ENCODE measurements around the gene TMEM208. TPM values are rescaled to one million over a fixed set of nuclear protein-coding genes. Genes with fewer than 3 reads are reported as not detected.

The TMEM208 gene
- total RNA-seq, 1 donor from 2014 or later = 41.3 TPM

DNA sequence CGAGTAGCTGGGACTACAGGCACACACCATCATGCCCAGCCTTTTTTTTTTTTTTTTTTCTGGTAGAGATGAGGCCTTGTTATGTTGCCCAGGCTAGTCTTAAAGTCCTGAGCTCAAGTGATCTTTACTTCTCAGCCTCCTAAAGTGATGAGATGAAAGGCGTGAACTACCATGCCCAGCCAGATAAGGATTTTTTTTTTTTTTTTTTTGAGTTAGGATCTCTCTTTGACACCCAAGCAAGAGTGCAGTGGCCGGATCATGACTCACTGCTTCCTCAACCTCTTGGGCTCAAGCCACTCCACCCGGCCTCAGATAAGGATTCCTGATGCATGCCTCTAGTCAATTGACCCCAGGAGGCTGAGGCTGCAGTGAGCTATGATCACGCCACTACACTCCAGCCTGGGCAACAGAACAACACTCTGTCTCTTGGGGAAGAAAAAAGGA, 41.2 kb downstream of the TMEM208 start:
- ChIA-PET POLR2A (no interaction called here), CTCF (interaction anchor here (0.6 kb wide), 1 partner anchor 215 kb away, joined by 3 read pairs; no protein-coding TSS in a partner anchor)
- H3K4me3 Mint-ChIP-seq = no peak overlapping the region
- TF ChIP-seq, protein P1, sequence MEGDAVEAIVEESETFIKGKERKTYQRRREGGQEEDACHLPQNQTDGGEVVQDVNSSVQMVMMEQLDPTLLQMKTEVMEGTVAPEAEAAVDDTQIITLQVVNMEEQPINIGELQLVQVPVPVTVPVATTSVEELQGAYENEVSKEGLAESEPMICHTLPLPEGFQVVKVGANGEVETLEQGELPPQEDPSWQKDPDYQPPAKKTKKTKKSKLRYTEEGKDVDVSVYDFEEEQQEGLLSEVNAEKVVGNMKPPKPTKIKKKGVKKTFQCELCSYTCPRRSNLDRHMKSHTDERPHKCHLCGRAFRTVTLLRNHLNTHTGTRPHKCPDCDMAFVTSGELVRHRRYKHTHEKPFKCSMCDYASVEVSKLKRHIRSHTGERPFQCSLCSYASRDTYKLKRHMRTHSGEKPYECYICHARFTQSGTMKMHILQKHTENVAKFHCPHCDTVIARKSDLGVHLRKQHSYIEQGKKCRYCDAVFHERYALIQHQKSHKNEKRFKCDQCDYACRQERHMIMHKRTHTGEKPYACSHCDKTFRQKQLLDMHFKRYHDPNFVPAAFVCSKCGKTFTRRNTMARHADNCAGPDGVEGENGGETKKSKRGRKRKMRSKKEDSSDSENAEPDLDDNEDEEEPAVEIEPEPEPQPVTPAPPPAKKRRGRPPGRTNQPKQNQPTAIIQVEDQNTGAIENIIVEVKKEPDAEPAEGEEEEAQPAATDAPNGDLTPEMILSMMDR (IDR thresholded peaks at IDR 0.05) = no peak
- no peaks in the 10 kb centered on the region for H3K4me1 Mint-ChIP-seq
- H3K9me3 Mint-ChIP-seq = no peaks in the 10 kb centered on the region
- no peak overlapping the region for H3K27ac Mint-ChIP-seq
- ATAC-seq (ENCODE audit: low read depth) (no peak), DNase-seq (no peak)
- peaks cover 3% of the 10 kb centered on the region for H3K36me3 Mint-ChIP-seq (ENCODE audit: low read depth)
- intact Hi-C loops (cut with micrococcal nuclease) = no loop called here
- H3K27me3 Mint-ChIP-seq = peaks cover 2% of the 10 kb centered on the region

DNA sequence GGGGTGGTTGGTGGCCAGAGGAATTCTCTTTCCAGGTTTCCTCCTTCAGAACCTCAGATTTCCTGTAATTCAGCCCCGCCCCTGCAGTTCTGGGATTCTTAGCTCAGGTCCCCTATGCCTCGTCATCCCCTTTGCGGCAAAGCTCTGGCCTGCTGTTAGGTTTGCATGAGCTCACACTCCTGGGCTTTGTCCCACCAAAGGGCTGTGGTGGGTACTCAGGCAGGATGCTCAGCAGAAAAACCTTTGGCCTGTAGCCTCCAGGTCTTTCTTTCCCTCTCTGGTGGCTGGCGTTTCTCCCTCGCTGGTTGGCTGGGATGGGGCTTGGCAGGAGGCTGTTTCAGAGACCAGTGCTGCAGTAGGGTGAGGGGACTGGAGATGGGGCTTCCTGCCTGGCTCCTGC, 42.8 kb downstream of the TMEM208 start:
- TF ChIP-seq, protein P1 (IDR thresholded peaks at IDR 0.05) = no peak
- Mint-ChIP-seq H3K36me3 (ENCODE audit: low read depth) (peaks cover 3% of the 10 kb centered on the region), H3K27me3 (no peaks in the 10 kb centered on the region), H3K9me3 (no peaks in the 10 kb centered on the region), H3K4me1 (no peaks in the 10 kb centered on the region), H3K27ac (no peak overlapping the region), H3K4me3 (no peak overlapping the region)
- ATAC-seq (ENCODE audit: low read depth) (no peak), DNase-seq (no peak)
- POLR2A ChIA-PET = no interaction called here
- CTCF ChIA-PET = no interaction called here
- intact Hi-C loops (cut with micrococcal nuclease) = no loop called here

DNA sequence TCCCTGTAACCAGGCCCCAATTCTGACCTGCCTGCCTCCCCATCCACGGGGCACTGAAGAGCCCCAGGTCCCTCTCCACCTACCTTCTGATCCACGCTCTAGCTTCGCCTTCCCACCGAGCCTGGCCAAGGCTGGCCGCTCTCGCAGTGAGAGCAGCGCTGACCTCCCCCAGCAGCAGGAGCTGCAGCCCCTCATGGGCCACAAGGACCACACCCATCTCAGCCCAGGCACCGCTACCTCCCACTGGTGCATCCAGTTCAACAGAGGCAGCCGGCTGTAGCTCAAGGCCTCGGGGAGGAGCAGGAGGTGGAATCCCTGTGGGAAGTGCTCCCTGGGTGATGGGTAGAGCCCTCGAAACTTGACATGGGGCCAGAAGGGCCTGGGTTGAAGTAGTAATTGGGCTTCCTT, 44.0 kb downstream of the TMEM208 start:
- no peak for DNase-seq
- Mint-ChIP-seq H3K9me3 (no peaks in the 10 kb centered on the region), H3K27ac (no peak overlapping the region), H3K27me3 (no peaks in the 10 kb centered on the region), H3K4me1 (no peaks in the 10 kb centered on the region), H3K36me3 (ENCODE audit: low read depth) (peaks cover 5% of the 10 kb centered on the region), H3K4me3 (no peak overlapping the region)
- no peak for ATAC-seq (ENCODE audit: low read depth)
- TF ChIP-seq, protein P1 (IDR thresholded peaks at IDR 0.05) = no peak
- CTCF ChIA-PET = no interaction called here
- intact Hi-C loops (cut with micrococcal nuclease) = no loop called here
- POLR2A ChIA-PET = interaction anchor here (0.6 kb wide), 1 partner anchor 448 kb away, joined by 5 read pairs; the partner anchor contains the start of gene GFOD2

DNA sequence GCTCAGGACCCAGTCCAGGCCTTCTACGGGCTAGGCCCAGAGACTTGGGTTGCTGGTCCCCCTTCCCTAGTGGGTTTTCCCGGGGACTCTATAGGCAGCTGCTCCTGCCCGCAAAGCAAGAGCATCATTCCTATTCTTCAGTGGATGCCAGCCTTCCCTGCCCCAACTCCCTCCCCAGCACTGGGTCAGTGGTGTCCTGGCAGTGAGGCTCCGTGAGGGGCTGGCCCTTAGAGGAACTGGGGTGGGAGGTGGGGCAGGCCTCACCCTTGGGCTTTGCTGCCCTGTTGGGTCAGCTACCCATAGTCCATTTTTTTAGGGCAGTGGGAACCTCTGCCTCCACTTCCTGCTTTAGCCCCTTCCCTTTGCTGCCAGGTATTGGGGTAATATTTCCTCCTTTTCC, 44.5 kb downstream of the TMEM208 start:
- Mint-ChIP-seq H3K27ac (no peak overlapping the region), H3K27me3 (no peaks in the 10 kb centered on the region), H3K36me3 (ENCODE audit: low read depth) (peaks cover 8% of the 10 kb centered on the region), H3K4me1 (no peaks in the 10 kb centered on the region), H3K9me3 (no peaks in the 10 kb centered on the region), H3K4me3 (no peak overlapping the region)
- CTCF ChIA-PET = no interaction called here
- TF ChIP-seq, protein P1 (IDR thresholded peaks at IDR 0.05) = no peak
- intact Hi-C loops (cut with micrococcal nuclease) = no loop called here
- ATAC-seq (ENCODE audit: low read depth) (no peak), DNase-seq (no peak)
- POLR2A ChIA-PET = no interaction called here

DNA sequence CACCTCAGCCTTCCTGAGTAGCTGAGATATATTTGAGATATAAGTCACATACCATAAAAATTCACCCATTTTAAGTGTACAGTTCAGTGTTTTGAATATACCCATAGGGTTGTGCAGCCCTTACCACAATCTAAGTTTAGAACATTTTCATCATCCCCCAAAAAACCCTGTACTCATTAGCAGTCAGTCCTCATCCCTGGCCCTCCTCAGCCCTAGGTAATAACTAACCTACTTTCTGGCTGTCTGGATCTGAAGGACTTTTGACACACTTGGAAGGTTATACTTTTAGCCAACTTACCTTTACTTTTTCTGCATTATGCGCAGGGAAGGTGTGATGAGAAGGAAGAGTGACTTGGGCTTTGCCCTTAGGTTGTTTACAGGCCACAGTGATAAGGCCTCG, 48.4 kb downstream of the TMEM208 start:
- DNase-seq (no peak), ATAC-seq (ENCODE audit: low read depth) (no peak)
- intact Hi-C loops (cut with micrococcal nuclease) = loop anchor here (5.0 kb wide), 1 partner anchor 52 kb away; the partner anchor contains the start of genes KCTD19 and LRRC36
- TF ChIP-seq, protein P1 (IDR thresholded peaks at IDR 0.05) = no peak
- Mint-ChIP-seq H3K27ac (no peak overlapping the region), H3K27me3 (no peaks in the 10 kb centered on the region), H3K36me3 (ENCODE audit: low read depth) (peaks cover 14% of the 10 kb centered on the region), H3K9me3 (no peaks in the 10 kb centered on the region), H3K4me3 (no peak overlapping the region), H3K4me1 (peaks cover 3% of the 10 kb centered on the region)
- ChIA-PET CTCF (no interaction called here), POLR2A (no interaction called here)
